Stimulated activated CD8-positive, alpha-beta memory T cell treated with anti-CD3 and anti-CD28 coated beads, Interleukin-2, amount 100 ng/mL, for 48 hours (primary cell): ENCODE results near the gene ANGPTL2.
"Not testable (repeated sequence)": the region's sequence is repeated elsewhere in the genome, so short reads cannot be mapped to it uniquely, and the experiment has no call there.

Source experiments
- DNase-seq, 2 donors: peaks; one replicate each; pipeline ENCODE4 v3.0.0-alpha.2; 2020; ENCODE audit warnings: low read depth in 2 of 2

Gene ANGPTL2

DNA sequence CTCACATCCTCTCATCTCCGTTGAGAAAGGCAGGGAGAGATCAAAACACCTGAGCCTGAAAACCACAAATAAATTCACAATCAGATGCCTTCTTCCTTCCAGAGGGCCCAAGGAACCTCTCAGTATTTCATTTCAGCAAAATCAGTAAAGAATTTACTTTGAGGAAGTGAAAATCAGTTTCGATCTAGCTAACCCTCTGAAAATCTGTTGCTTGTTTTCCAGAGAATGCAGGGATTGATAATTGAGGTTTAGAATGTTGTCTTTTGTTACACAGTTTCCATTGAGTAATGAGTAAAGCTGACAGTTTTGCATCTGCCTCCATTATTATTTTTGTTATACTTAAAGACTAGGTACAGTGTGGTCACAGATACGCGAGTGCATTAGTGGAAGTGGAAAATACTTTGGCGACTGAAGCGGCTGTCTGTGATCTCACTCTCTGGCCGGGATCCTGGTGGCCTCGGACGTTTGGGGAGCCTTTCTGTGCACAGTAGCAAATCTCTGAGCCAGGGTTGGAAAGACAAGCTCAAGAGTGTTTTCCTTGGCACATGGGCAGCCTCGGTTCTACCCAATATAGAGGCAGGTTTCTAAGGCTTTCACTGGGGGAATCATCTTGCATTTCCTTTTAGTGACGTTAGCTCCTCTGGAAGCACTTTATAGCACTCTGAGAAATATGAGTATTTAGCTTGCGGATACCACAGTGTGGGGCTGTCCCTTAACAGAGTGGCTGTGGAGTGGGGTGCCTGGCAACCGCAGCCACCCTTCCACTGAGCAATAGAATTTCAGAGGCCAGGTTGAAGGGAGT, 32.2 kb upstream of the ANGPTL2 start:
- DNase-seq = no peak

DNA sequence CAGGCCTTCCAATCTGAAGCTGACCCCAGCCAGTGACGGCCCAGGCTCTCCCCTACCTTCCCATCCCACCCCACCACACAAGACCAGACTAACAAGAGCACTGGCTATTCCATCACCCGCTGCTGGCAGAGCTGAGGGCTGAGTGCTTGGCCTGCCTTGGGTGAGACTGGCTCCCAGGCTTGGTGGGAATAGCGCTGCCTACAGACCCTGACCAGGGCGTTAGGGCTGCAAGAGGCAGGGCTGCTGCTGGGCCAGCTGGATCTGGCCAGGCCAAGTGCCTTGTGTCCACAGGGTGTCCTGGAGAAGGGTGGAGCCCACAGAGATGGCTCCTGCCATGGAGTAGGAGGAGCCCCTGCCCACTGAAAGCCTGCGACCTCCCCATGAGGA, 31.6 kb upstream of the ANGPTL2 start:
- no peak for DNase-seq

DNA sequence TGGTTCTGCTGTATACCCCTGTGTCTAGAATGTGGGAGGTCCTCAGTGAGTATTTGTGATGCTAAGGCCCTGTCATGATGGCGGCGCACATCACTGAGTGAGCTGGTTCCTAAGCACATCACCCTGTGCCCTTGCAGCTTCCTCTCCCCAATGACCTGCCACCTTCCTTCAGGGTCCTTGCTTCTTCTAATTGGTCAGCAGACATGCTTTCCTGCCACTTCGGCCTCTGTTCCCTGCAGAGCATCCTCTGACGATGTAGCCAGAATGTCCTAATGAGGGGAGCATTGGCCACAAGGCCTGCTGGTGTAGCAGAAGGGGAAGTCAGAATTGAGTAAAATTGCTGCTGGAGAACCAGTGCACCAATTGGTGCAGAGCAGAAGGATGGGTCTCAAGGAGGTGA, 31.1 kb upstream of the ANGPTL2 start:
- no peak for DNase-seq

DNA sequence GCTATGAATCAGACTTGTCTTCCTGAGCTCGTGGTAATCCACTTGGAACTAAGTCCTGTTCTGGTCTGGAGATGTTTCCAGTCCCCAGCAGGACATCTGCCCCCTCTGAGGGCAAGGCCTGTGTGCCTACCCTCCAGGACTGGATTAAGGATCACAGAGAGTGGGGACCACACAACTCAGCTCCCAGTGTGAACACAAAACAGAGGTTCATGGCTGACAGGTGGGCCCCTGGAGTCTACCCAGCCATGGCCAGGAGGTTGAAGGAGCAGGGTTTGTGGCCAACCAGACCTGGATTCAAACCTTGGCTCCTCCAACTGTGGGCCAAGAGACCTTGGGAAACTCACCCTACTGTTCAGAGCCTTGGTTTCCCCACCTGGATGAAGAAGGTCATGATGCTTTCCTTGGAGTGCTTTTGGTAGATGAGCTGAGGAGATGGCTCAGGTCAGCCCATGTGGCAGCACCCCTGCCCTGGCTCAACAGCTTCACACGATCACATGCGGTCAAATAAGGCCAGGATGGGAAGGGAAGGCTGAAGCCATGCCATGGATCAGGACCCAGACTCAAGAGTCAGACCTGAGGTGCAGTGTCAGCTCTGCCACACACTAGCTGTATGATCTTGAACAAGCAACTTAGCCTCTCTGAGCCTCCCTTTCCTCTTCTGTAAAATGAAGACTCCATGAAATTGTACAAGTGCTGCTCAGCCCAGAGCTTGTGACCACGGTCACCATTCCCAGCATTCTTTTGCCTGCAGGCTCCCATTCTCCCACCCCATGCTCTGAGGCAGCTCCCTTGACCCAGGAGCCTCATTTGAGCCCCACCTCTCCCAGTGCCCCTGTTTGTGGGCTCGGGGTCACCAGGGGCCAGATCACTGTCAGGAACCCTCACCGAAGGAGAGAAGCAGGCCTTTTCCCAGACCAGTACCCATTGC, 27.3 kb upstream of the ANGPTL2 start:
- DNase-seq = no peak

DNA sequence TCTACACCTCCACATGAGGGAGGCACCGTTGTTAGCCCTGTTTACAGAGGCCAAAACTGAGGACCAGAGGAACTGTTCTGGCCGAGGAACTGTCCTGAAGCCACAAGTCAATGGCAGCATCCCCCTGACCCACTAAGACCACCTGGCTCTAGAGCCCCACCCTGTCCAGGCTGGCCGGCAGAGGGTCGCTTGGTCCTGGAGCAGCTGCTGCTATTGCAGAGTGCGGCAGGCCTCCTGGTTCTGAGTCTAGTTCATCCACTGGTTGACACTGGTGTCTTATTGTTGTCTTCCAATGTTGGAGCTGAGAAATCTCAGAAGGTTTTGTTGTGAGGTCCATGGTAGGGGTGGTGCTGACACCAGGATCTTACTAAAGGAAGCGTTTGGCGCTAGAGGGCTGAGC, 26.6 kb upstream of the ANGPTL2 start:
- no peak for DNase-seq

DNA sequence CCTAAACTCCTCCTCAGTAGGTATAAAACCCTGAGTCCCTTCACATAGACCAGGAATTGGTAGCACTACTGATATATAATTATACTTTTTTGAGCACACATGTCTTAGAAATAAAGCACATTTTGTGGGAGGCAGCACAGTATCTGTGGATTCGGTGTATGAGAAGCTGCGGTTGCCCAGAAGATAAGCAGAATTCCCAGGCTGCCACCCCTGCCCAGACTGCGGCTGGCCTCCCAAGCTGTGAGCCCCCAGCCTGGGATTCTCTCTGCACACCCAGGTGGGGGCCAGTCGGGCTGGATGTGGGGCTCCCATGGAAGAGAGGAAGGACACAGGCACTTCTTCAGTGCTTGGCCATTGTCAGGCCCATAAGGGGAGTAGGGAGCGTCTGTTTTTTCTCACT, 25.6 kb upstream of the ANGPTL2 start:
- DNase-seq = no peak

DNA sequence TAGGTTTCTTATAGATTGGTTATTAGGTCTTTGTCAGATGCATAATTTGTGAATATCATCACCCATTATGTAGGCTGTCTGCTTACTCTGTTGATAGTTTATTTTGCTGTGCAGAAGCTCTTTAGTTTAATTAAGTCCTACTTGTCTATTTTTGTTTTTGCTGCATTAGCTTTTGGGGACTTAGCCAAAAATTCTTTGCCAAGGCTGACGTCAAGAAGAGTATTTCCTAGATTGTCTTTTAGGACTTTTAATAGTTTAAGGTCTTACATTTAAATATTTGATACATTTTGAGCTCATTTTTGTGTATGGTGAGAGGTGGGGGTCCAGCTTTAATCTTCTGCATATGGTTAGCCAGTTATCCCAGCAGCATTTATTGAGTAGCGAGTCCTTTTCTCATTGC, 24.8 kb upstream of the ANGPTL2 start:
- DNase-seq = no peak

DNA sequence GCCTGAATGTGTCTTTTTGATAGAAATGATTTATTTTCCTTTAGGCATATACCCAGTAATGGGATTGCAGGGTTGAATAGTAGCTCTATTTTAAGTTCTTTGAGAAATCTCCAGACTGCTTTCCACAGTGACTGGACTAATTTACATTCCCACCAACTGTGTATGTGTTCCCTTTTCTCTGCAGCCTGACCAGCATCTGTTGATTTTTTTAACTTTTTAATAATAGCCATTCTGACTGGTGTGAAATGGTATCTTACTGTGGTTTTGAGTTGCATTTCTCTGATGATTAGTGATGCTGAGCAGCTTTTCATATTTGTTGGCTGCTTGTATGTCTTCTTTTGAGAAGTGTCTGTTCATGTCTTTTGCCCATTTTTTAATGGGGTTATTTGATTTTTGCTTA, 24.4 kb upstream of the ANGPTL2 start:
- not testable (repeated sequence) for DNase-seq

DNA sequence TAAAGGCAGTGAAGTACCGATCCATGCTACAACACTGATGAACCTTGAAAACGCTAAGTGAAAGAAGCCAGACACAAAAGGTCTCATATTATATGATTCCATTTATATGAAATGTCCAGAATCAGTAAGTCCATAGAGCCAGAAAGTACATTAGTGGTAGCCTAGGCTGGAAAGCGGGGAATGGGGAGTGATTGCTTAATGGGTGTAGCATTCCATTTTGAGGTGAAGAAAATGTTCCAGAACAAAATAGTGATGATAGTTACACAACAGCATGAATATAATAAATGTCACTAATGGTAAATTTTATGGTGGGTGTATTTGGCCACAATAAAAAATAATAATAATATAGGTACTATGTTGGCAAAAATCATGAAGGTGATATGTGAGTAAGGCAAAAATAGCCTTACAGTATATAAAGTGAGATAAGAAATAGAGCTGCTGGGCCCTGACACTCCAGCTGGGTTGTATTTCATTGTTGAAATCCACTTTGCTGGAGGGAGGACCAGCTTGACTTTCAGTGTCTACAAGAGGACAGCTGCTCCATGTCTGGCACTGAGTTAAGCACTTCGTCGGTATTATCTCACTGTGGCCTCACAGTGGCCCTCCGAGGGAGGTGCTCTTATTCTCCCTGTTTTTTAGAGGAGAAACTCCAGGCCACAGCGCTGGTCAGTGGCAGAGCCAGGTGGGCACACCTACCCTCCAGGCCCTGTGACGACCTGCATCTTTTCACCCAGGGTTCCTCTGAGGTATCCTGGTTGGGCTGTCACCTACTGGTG, 22.4 kb upstream of the ANGPTL2 start:
- DNase-seq = no peak

DNA sequence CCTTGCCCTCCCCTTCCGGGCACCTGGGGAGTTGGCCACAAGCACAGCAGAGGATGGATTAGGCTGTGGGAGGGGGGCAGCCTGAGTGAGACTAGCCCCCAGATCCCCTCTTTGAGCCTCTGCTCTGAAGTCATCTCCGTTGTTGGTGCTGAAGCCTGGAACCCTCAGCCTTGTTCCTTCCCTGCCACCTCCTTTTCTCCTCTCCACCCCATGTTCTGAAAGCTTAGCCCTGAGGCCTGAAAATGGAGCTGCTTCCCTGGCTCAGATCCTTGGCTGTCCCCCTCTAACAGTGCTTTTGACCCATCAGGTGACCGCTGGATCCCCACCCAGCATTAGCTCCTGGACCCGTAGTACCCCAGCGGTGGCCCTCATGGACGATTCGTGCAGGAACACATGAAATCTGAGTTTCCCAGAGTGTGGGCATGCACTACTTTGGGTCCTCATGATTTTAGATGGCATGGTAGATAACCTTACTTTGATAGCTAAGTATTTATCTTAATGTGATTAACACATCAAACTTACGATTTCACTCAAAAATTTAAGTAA, 21.6 kb upstream of the ANGPTL2 start:
- DNase-seq = no peak

DNA sequence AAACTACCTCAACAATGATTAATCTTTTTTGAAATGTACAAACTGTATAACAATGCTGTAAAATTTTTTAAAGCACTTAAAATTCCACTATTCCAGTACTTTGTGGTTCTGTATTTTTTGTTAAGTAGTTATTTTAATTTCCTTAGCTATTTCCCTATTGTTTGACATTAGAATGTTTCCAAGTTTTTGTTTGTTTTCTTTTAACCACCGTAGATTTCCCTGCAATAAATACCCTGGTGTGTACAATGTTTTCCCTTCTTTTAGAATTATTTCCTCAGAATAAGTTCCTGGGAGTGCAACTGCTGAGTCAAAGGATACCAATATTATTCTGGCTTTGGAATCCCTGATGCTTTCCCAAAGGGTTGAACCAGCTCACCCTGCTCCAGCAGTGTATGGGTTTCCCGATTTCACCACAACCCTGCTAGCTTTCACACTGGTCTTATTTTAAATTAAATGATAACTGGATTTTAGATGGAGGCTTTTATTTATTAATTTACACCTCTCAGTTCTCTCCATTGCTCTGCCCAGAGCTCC, 20.6 kb upstream of the ANGPTL2 start:
- no peak for DNase-seq

DNA sequence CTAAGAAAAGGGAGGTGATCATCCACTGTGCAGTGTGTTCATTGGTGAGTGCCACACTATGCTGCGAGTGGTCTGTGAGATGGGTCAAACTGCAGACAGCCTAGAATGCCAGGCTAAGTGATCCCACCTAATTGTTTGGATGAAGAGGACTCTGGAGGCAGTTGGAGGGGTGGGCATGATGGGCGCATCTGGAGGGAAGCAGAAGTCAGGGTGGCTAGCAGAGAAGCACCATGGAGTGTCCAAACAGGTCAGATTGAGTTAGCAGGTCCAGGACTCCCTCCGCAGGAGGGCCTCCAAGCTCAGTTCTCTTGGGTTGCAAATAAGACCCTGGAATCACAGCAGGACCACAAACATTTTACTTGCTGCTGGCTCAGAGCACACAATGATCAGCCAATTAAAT, 19.9 kb upstream of the ANGPTL2 start:
- no peak for DNase-seq

DNA sequence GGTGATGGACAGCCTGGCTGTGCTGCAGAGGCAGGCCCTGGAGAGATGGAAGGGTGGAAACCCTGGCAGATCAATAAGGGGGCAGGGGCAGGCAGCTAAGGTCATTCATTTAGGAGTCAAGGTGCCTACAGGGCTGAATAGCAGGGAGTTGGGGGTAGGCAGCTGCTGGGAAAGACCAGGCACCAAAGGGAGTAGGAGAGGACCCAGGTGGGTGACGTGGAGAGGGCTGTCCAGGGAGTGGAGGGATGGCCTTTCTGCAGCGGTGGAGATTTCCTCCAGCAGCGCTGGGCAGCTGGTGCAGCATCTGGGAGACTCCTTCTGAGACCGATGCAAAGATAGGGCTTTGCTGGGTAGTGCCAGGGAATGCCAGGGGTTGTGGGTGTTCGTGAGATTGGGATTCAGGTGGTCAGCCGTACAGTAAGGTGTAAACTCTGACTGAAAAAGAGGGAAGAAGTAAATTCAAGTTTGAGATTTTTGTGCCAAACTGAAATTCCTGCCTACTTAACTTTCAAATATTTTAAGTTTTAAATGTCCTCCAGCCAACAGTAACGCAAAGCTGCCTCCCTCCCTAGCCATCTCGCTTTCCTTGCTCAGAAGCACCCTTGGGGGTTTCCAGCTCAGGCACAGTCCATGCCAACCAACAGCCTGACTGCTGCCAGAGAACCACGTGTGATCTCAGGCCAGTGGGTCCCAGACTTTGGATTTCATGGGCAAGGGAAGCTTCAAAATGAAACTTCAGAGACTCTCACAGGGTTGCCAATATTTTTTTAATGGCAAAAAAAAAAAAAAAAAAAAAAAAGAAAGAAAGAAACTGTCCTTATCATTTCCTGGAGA, 18.6 kb upstream of the ANGPTL2 start:
- no peak for DNase-seq

DNA sequence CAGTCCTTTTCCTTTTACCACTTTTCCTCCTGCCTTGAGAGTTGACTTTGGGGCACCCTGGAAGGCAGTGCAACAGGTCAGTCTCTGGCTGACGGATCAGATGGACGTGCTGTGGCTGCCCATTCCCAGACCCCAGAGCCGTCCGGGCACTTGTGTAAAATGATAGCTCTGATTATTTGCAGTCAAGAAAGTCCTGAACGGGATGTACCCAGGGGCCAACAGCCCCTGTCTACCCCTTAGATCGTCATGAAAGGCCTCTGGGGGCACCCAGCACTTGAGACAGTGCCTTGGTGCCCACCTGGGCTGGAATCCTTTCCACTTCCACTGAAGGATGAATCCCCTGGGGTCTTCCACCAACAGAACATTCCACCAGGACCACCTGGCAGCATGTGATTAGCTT, 17.7 kb upstream of the ANGPTL2 start:
- DNase-seq = no peak

DNA sequence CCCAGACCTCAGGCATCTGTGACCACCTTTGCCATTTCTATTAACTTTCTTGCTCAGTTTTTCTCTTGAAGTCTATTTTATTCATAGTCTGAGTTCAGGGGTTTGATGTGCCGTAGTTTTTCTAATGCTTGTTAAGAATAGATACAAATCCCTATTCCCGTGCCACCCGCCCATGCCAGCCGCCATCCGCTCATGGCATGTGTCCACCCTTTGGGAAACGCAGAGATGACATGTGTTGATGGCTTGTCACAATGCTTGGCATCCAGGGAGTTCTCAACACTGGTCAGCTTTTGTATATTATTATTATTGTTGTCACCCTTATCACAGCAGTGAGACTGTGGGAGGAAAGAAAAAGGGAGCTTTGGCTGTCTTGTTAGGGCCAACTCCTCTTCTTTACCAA, 17.3 kb upstream of the ANGPTL2 start:
- no peak for DNase-seq

DNA sequence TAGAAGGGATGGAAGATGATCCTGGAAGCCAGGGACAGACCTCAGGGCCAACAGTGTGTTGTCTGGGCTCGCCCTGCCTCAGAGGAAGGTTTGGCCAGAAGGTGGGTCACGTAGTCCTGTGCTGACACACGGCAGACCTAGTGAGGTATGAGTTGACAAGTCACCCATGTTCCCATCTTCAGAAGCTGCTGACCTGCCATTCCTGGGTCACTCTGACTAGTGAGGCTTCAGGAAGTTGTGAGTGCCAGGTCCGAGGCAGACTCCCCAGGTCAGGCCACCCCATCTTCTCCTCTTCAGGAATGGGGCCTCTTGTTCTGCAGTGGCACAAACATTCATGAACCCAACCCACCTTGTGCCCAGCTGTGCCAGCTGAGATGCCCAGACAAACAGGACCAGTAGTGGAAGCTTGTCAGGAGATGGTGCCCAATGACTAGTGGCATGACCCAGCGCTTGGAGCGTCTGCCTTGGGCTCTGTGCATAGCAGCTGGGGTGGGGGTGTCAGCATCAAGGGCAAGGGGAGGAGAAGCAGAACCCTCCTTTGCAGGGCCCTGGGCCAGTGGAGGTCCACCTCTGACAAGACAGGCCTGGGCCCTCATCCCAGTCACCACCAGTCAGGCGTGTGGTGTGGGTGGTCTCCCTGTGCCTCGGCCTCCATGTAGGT, 16.8 kb upstream of the ANGPTL2 start:
- DNase-seq = no peak

DNA sequence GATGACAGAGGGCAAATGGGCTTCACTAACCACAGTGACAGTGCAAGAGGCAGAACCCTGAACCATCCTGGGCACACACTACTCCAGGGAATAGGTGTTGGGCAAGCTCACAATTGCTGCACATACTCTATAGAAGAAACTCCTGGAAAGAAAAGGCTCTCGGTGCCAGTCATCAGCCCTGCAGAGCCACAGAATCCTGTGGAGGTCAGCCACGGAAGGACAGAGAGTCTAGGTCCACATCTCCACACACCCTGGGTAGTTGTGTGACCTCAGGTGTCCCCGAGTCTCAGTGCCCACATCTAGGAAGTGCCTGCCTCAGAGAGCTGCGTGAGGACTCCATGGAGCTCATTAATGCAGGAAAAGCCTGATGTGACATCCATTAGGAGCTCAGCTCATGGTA, 16.0 kb upstream of the ANGPTL2 start:
- DNase-seq = no peak

DNA sequence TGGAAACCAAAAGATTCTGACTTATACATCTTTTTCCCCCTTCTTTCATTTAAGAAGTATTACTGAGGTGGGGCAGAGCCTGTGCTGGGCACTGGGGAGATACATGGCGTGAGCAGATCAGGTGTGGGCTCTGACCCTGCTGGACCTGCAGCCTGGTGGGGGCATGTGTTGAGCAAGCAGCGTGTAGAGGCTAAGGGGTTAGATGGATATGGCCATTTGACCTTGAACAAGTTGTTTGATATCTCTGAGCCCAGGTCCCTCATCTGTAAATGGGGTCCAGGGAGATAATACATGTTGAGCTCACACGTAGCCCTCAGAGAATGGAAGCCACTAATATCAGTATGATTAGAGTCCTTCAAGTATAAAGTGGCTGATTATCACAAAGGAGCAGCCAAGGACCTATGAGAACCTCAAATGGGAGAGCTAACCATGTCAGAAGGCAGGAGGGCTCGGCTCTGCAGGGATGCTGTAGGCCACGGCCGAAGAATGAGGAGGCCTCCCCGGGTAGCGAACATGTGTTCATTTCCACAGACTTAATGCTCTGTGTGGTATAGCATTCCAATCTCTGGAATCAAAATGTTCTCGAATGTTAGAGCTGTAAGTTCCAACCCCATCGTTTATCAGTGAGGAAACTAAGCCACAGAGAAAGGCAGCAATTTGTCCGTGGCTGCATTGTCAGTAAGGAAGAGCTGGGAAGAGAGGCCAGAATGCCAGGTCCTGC, 15.4 kb upstream of the ANGPTL2 start:
- DNase-seq = no peak

DNA sequence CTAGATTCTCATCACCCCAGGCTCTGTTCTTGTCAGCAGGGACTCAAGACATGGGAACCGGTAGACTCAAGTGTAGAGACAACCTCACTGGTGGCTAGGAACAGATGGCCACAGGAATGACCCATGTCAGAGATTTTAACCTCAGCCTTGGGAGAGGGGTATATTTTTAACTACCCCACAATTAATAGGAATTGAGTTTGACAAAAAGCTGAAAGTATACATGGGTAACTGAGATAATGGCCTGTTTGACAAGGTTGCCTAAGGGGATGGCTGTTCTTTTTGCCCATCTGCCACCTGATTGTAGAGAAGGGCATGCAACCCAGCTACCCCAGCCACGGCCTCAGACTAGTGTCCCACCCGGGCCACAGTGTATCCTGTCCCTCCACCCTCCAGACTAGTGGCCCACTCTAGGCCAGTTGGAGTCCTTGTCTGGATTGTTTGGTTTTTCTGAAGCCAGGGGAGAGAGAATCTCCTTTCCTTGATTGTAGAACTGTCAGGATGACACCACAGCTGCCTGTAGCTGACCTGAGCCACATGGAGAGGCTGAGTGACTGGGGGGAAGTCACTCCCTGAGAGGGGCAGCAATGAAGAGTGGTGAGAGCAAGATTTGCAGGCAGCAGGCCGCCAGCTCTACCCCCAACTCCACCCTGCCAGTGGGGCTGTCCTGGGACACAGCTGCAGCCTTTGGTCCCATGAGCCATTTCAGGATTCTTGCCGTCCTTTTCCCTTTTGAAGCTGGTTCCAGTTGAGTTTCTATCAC, 14.6 kb upstream of the ANGPTL2 start:
- DNase-seq = no peak
